Omental fat pad (tissue), 4 donors: ENCODE data around the gene ASB1. TPM values are rescaled to one million over a fixed set of nuclear protein-coding genes. Genes with fewer than 3 reads are reported as not detected.

Experiments
- ATAC-seq: fragments of 150-250 bp; one replicate; pipeline ENCODE4 v1.9.1; 2016; ENCODE audit warnings: mild to moderate bottlenecking, moderate library complexity; ENCODE audit not compliant: low FRiP score
- DNase-seq: peaks from one replicate; pipeline ENCODE4 v3.0.0-alpha.2; 2019; ENCODE audit warnings: low spot score
- total RNA-seq, 4 donors: library from RNA; depleted of rRNA; stranded (reverse); fragments of >200 nt; gene quantifications; one replicate each; pipeline ENCODE4 v1.1.0, GENCODE V29; 2016
- TF ChIP-seq, protein P1 (sequence below), 3 donors: fragments of 450-650 bp; IDR thresholded peaks; one replicate each; pipeline ENCODE4 v1.5.1; 2016 to 2017; ENCODE audit warnings: antibody characterized with exemption in 3 of 3, mild to moderate bottlenecking in 3 of 3, moderate library complexity in 2 of 3

The ASB1 gene
- total RNA-seq, 4 donors from 2014 or later: 12.9 to 23.4 (median 14.4) TPM

DNA sequence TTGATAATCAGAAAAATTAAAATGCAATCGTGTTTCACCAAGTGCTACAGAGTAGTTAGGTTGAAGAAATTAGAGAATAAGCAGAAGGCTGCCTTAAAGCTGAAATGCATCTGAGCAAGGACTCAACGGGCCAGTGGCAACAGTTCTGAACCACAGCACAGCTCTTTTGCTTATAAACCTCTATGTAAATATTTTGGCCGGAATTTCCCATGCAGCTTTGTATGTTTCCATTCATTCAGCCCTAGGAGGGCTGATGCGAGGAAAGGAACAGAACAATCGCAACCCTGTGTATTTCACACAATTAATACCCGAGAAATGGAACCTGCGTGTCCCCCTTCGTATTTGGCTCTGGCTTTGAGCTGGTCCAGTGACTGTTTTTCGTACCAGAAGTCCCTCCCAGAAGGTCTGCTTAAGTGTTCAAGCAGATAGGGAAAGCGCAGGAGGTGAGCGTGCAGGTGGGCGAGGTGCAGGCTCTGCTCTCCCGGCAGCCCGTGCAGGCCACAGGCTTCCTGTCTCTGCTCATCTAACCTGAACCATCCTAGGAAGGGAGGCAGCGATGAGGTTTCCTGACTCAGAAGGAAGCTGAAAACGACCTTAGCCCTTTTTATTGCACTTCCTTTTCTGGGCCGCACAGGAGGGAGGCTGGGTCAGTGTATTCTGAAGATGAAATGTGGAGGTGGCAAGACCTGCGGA is 67.3 kb downstream of the ASB1 start:
- no peak for DNase-seq

DNA sequence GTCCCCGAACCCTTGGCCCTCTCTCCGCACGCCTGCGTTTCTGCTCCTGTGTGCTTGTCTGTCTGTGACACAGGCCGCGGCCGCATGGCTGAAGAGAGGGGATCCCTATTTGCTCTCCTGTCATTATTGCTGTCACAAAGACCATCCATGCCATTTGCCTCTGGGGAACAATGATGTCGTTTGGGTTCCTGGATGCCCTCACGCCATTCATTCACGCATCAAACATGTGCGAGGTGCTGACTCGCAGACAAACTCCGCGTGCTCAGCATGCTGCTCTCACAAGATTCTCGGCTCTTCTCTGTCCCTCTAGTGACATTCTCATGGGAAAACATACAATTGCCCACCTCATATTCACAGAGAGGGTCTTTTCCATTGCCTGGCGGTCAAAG is 67.8 kb downstream of the ASB1 start:
- DNase-seq (no peak), ATAC-seq (no peak)
- TF ChIP-seq, protein P1, sequence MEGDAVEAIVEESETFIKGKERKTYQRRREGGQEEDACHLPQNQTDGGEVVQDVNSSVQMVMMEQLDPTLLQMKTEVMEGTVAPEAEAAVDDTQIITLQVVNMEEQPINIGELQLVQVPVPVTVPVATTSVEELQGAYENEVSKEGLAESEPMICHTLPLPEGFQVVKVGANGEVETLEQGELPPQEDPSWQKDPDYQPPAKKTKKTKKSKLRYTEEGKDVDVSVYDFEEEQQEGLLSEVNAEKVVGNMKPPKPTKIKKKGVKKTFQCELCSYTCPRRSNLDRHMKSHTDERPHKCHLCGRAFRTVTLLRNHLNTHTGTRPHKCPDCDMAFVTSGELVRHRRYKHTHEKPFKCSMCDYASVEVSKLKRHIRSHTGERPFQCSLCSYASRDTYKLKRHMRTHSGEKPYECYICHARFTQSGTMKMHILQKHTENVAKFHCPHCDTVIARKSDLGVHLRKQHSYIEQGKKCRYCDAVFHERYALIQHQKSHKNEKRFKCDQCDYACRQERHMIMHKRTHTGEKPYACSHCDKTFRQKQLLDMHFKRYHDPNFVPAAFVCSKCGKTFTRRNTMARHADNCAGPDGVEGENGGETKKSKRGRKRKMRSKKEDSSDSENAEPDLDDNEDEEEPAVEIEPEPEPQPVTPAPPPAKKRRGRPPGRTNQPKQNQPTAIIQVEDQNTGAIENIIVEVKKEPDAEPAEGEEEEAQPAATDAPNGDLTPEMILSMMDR (IDR thresholded peaks at IDR 0.05): no peak

More for the DNA sequence above, 67.3 kb downstream of the ASB1 start:
- TF ChIP-seq, protein P1 (IDR thresholded peaks at IDR 0.05): no peak
- ATAC-seq: no peak

DNA sequence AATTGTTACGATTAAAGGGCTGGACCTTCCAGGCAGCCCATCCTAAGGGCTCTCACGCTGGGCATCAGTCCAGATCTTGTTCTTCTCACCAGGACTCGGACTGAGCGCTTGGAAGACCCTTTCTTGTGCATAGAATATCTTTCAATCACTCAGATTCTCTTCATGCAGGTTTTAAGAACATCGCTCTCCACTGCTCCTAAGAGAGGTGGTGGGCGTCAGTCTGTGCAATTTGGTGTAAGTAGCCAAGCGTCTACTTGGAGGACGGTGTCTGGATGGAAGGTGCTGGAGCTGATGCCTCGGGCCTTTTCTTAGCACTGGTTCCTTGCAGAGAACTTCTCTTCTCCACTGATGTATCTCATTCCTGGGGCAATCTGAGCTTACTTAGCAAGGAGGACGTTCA is 68.7 kb downstream of the ASB1 start:
- TF ChIP-seq, protein P1 (IDR thresholded peaks at IDR 0.05): no peak
- ATAC-seq (no peak), DNase-seq (no peak)

DNA sequence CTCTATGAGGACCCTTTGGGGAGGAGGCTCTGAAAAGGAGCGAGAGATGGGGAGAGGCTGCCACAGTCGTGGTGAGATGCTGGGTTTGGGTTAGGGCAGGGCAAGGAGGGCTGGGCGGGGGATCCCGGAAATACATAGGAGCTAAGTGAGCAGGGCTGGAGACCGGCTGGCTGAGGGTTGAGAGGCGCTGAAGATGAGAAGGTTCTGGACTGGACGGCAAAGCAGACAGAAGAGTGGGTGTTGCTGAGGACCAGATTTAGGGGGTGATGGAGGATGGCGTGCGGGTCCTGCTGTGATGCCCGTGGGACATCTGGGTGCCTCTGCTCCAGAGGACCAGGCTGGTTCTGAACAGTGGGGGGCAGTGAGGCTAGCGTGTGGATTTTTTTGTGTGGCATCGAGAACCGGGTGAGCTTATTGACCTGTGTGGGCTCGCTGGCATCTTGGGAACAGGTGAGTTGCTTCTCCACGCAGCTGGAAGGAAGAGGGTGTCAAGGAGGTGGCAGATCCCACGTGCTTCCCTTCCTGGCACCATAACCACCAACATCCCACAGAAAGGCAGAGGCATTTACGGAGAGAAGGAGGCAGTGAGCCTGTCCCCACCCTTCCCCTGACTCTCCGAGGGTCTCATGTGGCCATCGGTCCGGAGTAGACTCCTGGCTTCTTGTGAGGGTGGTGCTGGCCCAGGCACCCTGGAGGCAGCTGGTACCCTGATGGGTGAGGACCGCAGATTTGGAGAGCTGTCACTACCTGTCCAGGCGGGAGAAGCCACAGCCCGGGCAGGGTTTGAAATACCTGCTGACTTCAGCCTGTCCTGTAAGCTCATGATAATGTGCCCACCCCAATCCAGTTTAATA is 70.3 kb downstream of the ASB1 start:
- TF ChIP-seq, protein P1 (IDR thresholded peaks at IDR 0.05): no peak
- DNase-seq (no peak), ATAC-seq (no peak)

DNA sequence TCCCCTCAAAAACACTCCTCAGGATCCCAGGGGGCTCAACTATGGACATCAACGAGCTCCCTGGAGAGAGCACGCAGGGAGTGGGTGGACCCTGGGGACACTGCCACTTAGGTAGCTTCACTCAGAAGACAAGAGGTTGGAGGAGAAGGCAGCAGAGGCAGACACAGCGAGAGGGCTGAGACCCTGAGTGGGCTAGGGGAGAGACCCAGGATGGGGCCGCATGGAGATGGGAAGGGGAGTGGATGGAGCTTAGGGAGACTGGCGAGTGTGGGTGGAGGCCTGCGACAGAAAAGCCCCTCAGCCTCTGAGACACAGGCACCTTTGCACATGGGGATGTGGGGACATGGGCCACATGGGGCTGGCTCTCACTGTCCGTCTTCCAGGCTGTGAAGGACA is 70.9 kb downstream of the ASB1 start:
- TF ChIP-seq, protein P1 (IDR thresholded peaks at IDR 0.05): no peak
- DNase-seq (no peak), ATAC-seq (no peak)

DNA sequence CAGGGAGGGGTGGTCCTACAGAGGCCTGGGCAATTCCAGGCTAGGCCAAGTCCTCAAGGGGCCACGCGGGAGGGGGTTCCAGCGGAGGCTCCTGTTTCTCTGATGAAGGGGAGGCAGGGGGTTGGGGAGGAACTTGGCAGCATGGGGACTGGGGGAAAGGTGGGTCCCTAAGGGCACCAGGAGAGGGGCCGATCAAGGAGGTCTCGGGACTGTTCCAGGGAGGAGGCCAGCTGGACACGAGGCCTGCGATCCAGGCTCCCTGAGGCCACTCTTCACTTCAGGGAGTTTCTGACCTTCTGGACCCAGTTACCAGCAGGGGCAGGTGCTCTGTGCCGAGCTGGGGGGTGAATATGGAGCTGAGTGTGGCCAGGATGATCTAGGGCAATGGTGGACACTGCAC is 71.5 kb downstream of the ASB1 start:
- ATAC-seq (no peak), DNase-seq (no peak)
- TF ChIP-seq, protein P1 (IDR thresholded peaks at IDR 0.05): no peak
